Daoy (cell line): ENCODE results near the gene PSMD6. TPM values are rescaled to one million over a fixed set of nuclear protein-coding genes. Genes with fewer than 3 reads are reported as not detected.

ENCODE experiments used
- DNase-seq: peaks from one replicate; pipeline ENCODE4 v3.0.0-alpha.2; 2015; ENCODE audit warnings: low read depth
- total RNA-seq: library from RNA; depleted of rRNA; stranded (reverse); fragments of >200 nt; shearing (Covaris generic); gene quantifications from 2 replicates; pipeline ENCODE4 v1.2.3, GENCODE V29; 2014; rRNA removed

The PSMD6 gene
- total RNA-seq: 191 and 213 TPM in 2 replicates

DNA sequence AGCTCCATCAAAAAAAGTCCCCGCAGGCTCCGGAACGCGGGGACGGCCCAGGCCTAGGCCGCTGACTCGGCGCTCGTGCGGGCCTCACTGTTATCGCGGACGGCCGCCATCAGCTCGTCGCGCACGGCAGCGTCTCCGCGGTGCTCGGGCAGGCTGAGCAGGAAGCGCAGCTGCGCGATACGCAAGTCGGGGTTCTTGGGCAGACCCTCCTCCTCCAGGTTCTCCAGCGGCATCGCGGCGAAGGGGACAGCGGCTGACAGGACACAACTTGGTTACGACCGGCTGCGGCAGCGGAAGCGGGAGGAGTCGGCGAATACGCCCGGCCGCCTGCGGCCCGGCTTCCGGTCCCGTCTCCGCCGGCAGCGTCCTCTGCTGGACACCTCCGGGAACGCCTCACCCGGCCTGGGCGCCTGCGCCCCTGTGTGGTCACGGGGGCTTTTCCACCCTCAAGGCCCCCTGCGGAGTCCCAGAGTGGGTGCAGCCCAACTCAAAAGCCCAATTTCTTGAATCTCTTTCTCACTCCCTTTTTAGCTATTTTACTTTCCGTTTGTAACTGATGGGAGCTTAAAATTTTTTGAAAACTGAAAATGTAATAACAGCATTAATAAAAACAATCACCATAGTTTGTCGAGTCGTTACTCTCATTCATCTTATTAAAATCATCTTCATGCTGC lies at the start of gene PSMD6:
Gene PSMD6, minus strand, starts transcription at position 308 of the 674 bp plus-strand sequence. Its CDS starts 75 bp downstream, at position 233.
- peak; percentile 86 for DNase-seq

DNA sequence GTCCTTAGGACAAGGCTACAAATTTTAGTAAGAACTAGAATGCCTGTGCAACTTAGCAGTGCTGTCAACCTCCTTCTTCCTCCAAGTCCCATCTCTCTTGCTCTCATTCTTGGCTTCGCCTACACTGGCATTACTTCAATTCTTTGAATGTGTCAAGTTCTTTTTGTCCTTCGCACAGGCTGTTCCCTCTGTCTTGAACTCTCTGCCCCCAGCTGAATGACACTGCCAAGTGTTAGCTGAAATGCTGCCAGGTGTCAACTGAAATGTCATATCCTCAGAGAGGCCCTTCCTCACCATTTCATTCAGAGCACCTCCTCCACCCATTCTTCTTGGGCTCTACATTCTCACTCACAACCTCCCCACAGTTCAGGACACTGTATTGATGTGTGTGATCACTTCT lies 48.8 kb upstream of the PSMD6 start:
- no peak for DNase-seq

DNA sequence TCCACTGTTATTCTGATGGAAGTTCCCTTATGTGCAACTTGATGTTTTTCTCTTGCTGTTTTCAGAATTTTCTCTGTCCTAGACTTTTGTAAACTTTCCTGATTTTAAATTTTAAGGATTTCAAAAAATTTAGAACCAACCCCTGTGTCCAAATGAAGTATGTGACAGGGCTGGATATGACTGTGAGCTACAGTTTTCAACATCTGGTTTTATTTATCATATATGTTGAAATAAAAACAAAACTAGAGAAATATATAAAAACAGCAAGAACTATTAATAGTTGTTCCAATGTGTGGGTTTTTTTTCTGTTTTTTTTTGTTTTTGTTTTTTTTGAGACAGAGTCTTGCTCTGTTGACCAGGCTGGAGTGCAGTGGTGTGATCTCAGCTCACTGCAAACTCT lies 47.4 kb upstream of the PSMD6 start:
- no peak for DNase-seq

DNA sequence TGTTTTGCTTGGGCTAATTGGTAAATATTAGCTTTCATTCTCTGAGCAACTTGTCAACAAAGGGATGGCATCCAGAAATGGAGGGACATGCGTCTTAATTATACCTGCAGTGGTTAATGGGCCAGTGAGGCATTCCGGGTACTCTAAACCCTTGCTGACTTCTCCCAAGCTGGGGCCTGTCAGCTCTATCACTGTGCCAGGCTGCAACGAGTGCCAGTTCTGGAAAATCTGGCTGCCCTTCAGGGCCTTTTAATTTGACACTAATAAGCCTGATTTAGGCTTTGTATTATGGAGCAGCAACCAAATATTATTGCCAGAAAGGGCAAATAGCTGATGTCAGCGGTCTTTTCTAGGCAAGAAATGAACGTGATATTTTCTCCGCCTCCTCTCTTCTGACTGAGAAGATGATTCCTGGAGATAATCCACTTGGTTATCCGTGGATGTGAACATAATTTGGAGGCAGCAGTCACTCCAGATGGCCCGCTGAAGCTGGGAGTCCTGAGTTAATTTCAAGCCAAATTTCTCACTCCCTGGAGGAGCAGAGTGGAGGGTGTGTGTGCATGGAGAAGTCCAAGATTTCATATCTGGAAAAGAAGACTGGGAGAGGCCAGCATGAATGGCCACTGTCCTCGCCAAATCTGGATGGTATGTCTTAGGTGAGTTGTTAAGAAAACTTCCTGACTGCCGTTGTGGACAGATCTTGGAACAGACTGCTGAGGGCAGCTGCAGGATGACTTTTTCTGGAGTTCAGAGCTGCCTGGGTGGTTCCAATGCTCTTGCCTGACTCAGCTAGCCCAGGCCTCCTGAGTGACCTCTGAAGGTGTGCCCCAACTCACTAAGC lies 44.4 kb upstream of the PSMD6 start:
- DNase-seq: no peak

DNA sequence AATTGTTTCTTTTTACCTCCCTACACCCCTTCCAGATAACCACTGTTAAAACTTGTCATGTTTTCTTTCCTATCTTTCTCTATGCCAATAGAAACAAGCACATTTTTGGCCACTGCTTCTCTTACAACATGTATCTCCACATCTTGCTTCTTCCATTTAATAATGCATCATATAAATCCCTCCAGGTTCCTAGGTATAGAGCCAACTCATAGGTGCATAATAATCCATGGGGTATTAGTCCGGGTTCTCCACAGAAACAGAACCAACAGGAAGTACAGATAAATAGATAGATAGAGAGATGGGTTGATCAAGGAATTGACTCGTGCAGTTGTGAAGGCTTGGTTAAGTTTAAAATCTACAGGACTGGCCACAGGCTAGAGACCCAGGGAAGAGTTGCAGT lies 41.5 kb upstream of the PSMD6 start:
- no peak for DNase-seq

DNA sequence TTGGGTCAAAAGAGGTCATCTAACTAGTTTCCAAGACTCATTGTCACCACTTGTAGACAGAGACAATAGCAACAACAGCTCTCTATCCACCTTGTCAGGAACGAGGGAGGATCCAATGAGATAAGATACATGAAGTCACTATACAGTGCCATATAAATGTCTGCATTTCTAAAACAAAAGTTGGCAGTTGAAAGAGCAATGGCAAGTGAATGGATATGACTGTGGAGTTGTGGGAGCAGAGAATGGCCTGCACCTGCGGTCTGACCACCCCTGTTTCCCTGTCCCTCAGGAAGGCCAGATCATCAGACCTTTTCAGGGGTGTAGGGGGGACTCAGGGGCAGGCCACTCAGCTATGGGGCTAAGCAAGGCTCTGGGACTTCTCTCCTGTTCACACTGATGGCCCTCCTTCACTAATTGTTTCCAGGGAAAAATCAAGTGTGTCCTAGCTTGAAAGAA lies 40.7 kb upstream of the PSMD6 start:
- DNase-seq: no peak

DNA sequence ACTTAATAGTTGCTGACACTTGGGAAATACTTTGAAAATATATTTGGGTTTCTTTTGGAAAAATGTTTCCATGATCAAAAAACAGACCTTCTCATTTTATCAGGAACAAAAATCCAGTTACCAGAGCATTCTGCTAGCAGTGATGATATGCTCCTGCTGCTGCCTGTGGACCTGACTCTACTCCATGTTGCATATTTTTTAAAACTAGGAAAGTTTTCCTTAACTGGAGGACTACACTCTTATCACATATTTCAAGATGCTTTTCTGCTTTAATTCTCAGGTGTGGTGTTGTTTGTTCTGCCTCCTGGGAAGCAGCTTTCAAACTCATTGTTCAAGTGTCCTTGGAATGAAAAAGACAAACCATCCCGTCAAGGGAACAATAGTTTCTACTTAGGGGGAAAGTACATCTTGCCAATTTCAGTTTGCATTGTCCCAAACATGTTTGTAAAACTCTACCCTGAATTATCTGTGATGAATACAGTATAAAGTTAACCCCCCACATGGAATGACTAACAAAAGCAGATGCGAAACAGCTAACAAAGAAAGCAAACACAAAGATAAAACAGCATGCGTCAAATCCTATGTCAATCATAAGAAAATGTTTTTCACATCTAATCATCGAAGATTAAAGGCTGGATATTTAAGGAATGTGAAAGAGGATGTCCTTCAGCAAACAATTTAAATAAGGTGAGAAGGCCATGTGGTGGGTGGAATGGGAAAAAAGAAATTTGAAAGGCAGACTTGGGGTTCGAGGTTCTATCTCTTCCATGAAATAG lies 40.1 kb upstream of the PSMD6 start:
- DNase-seq: peak; percentile 43

DNA sequence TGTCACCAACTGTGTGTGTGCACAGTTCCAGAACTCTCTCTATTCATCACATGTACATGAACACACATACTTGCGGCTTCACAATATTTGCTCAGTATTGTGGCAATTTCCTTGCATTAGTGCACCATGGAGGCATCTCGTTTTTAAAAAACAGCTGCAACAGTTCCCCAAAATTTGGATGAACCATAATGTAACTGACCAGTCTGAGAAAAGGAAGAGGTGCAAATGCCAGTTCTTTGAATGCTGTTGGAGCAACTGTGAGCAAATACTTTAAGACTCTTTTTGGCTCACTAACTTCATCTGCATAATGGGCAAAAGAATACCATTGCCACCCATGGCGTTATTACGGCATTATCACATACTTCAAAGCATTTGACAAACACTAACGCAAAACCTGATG lies 38.3 kb upstream of the PSMD6 start:
- DNase-seq: no peak

DNA sequence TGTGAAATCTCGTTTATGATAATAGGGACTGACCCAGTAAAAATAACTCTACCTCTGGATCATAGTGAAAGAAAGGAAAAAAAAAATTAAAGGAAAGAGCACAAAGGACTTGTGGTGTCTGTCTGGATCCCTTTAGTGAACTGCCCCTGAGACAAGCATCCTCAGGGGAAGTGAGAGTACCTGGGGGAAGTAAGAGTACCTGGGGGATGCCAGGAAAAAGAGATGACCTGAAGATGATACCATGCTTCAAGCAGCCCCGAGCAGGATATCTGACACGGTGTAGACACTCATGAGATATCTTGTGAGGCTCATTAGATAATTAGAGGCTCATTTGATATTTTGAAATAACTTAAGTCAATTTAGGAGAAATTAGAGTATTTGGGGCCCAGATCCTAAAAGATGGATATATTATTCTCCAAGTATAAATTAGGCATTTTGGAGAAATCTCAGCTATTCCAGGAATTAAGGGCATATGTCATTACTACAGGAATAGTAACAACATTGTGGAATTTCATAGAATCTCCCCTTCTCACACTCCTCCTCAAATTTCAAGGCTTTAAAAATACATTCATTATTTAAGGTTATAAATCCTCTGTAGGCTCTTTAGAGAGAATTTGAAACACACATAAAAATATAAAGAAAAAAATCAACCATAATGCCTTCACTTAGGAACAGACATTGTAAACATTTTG lies 36.3 kb upstream of the PSMD6 start:
- no peak for DNase-seq

DNA sequence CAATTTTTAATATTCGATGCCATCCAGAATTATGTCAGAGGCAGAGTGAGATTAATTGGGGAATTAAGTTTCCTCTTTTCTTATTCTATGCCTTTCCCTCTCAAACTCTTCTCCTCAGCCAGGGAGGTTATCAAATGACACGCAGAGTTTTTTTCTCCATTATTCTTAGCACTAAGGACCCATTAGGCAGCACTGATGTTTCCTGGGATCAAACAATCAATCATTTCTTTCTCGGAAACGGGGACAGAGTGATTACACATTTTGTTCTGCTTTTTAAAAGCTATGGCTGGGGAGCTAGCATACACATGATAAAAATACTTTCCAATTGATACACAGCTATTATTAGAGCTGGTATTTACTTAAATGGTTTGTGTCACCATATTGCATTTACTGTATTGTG lies 35.3 kb upstream of the PSMD6 start:
- no peak for DNase-seq

DNA sequence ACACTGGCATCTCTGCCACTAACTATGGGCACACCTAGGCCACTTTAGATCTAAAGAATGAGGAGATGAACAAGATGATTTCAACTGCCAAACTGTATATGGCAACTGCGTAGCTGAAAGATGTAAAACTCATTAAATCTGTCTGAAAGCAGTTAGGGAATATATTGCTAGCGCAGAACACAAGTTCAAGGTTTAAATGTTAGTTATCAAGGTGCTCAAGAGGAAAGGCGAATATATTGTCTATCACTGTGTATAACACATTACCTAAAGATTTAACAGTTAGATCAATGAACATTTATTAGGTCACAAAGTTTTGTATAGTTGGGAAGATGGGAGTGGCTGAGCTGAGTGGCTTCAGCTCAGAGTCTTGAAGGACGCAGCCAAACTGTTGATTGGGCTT lies 33.9 kb upstream of the PSMD6 start:
- no peak for DNase-seq

DNA sequence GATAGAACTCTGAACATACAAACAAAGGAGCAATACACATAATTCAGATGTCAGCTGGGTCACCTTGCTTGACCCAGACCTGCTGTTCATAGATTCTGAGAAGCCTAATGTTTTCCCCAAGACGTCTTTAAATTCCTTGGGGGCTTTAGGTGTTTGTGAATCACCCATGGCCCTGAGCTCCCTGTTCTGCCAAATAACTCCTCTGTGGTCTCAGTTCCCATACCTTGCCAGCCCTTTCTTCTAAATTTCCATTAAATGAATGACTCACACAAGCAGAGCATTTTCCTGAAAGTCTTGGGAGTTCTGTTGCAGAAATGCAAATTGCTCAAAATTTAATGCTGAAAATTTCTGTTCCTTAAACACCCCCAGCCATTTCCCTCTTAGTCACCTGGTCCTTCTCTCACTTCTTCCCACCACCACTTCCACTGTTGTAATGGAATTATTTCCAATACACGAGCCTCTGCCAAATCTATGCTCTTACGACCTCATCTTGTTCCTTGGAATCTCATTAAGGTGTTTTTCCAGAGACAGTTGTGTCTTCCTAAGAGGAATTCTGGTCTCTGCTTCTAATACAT lies 33.4 kb upstream of the PSMD6 start:
- peak; percentile 58 for DNase-seq

DNA sequence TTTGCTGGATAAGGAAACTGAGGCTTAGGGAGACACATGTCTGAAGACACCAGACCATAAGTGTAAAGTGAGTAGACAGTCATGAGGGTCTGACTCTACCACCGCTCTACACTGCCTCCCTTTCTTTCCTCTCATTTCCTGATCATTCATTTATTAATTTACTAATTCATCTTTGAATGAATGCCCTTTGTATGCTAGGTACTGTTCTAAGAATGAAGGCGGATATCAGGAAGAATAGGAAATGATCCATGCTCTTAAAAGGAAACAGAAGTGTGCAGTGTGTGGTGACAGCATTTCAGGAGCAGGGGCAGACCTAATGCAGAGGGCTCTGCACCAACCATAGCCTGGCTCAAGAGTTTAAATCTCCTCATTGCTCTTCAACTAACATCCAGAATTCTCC lies 31.8 kb upstream of the PSMD6 start:
- no peak for DNase-seq

DNA sequence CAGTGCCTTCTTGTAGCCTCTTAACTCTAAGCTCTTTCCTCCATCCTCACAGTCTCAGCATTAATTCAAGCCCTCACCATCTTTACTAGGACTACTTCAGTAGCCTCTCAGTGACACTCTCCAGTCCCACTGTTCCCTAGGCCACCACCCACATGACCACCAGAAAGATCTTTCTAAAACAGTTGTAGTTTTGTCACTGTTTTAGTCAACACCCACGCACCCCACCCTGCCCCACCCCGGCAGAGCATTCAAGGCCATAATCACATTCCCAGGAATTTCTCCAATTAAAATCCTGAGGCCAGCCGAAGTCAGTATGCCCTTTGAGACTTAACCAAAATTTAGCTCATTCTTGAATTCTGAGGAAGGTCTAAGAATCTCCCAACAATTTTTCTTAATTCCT lies 31.2 kb upstream of the PSMD6 start:
- no peak for DNase-seq

DNA sequence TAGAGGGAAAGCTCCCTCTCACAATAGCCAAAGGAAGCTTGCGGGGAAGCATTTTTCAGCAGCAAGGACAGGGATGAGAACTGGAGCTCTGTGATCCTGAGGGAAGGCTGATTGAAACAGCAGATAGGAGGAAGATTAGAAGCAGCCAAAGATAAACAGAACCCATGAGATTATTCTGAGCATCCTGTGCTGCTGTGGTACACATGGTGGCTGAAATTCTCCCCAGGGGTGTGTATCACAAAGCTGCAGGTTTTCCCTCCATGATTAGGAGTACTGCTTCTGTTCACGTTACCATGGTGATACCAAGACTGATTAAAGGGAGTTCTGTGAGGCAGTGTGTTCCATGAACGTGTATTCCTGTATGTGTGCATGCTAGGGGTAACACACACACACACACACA lies 30.3 kb upstream of the PSMD6 start:
- no peak for DNase-seq

DNA sequence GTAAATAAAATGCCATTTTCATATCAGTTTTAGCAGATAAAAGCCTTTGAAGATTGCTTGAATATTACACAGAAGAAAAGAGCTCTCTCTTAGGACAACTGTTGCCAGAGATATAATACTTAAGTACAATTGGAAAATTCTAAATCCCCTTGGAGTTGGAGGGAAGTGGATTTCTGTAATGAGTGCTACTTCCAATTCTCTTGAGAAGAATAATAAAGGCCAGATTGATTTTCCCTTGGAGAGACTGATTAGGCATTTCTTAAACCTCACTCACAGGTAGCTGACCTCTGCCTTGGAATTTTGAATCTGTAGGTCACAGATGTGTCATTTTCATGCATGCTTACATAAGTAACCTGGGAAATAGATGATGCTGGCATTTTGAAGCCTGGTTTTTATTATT lies 29.8 kb upstream of the PSMD6 start:
- DNase-seq: no peak

DNA sequence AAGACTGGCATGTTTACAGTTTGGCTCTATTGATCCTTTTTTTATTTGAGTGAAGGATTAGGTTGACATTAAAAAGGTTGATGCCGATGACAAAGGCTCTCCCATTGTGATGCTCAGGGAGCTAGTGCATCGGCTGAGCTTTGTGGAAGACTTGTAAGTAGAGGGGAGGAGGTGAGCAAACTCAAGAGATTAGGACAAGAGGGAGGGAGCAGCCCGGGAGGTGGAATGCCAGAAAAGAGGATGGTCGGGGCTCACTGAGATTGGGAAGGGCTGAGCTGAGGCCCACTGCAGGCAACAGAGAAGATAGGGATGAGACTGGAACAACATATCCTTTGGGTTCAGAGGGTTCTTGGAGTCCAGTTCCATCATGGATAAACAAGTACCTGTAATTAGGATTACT lies 26.5 kb upstream of the PSMD6 start:
- no peak for DNase-seq

DNA sequence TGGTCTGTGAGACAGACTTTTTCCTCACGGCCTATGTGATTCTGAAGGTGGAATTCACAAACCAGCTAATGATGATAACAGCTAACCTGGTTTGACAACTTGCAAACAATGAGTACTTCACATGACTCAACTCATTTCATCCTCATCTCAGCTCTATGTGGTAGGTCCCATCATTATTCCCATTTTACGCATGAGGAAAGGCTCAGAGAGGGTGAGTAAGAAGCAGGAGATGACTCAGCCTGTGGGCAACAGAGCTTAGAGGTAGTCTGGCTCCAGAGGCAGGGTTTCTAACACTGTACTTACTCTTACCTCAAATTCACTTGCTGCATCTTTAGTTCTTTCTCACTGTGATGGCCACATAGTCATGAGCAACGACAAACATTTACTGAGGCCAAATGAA lies 25.8 kb upstream of the PSMD6 start:
- DNase-seq: peak; percentile 88

DNA sequence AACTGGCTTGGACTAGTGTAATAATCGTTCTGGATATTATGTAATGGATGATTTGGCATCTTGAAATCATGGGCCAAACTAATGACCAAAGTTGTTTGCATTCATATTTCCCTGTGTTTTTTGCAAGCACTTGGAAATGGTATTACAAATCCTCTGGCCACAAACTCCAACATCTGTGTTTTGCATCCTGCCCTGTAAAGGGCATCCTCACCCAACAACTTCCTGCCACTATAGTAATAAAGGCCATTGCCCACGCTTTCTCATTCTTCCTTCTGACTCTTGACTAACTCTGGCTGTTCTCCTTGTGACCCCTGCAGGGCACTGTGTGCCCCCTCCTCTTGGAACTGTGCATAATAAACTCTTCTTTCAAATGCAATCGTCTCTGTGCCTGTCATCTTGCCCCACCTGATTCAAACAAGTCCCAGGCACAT lies 25.4 kb upstream of the PSMD6 start:
- DNase-seq: peak; percentile 38

DNA sequence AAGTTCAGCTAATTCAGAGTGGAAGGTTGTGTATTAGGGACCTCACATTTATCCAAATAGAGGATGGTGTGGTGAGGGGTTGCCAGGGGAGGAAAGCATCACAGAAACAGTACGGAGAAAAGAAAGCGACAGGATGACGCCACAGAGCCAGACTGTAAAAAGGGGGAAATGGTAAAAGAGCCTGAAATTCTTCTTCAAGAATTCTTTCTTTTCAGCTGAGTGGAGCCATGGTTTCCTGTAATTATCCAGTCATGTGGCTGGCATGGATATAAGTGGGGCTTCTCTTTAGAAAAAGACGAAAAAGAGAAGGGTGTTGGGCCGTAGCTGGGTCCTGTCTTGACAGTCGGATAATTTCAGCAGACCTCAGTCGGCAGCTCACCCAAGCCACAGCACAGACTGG lies 24.5 kb upstream of the PSMD6 start:
- DNase-seq: no peak

DNA sequence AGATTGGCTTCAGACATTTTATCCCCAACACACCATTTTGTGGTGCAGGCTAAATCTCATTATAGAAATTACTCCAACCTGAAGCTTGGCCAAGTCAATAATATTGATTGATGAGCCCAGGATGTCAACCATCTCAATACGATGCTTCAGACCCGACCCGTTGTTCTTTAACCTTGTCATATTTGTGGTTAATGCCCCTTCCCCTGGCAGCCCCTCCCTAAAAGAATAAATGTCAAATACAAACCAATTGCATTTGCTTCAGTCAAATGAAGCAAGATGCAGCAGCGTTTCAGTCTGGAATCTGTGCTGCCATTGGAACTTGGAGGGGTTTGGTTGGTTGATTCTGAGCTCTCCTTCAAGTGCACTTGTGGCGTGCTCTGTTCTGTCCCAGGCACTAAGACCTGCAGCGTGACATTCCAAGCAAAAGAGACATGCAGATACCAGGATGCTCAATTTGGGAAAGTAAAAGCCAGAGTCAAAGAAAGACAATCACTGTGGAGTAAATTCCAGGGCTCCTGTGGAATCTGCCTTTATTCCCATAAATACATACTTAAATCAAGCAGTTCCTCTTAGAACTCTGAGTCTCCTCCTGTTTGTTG lies 23.8 kb upstream of the PSMD6 start:
- DNase-seq: no peak
